ENCODE results near the gene REEP3. TPM values are rescaled to one million over a fixed set of nuclear protein-coding genes. Genes with fewer than 3 reads are reported as not detected.
"Not testable (repeated sequence)": the region's sequence is repeated elsewhere in the genome, so short reads cannot be mapped to it uniquely, and the experiment has no call there.

Gene REEP3
- total and polyA plus RNA-seq, 2 experiments from 2014 or later = 44.2 to 49.2 TPM

- H3K4me3 ChIP-seq = no peak overlapping the region
- no peaks in the 10 kb centered on the region for H3K9me3 ChIP-seq (ENCODE audit: low read depth)
- DNase-seq (ENCODE audit: low read depth in 1 of 2, low spot score in 1 of 2) = peak in 1 of 2 donors; percentile 48
- H3K27ac ChIP-seq = no peak overlapping the region
- no peaks in the 10 kb centered on the region for H3K27me3 ChIP-seq
- no peaks in the 10 kb centered on the region for H3K36me3 ChIP-seq
- H3K4me1 ChIP-seq (ENCODE audit: low read depth) = peaks cover 31% of the 10 kb centered on the region
- no peak for TF ChIP-seq CTCF (IDR thresholded peaks at IDR 0.05; ENCODE audit: low read depth, low read length)
Observed at GRCh38 chr10:63481815-63482421, 39.3 kb upstream of the REEP3 start.

- Histone ChIP-seq H3K4me1 (ENCODE audit: low read depth) (peaks cover 18% of the 10 kb centered on the region), H3K9me3 (ENCODE audit: low read depth) (no peaks in the 10 kb centered on the region), H3K36me3 (no peaks in the 10 kb centered on the region)
Observed at GRCh38 chr10:63483983-63484382, 37.2 kb upstream of the REEP3 start.

GRCh38 chr10:63487990-63488389, 33.2 kb upstream of the REEP3 start:
- Histone ChIP-seq H3K27ac (no peak overlapping the region), H3K36me3 (no peaks in the 10 kb centered on the region), H3K27me3 (no peaks in the 10 kb centered on the region), H3K4me3 (no peak overlapping the region), H3K4me1 (ENCODE audit: low read depth) (peaks cover 27% of the 10 kb centered on the region), H3K9me3 (ENCODE audit: low read depth) (no peaks in the 10 kb centered on the region)
- TF ChIP-seq CTCF (IDR thresholded peaks at IDR 0.05; ENCODE audit: low read depth, low read length) = no peak
- DNase-seq (ENCODE audit: low read depth in 1 of 2, low spot score in 1 of 2) = no peak

More at GRCh38 chr10:63483983-63484382, 37.2 kb upstream of the REEP3 start:
- Histone ChIP-seq H3K4me3 (no peak overlapping the region), H3K27me3 (no peaks in the 10 kb centered on the region), H3K27ac (no peak overlapping the region)
- no peak for TF ChIP-seq CTCF (IDR thresholded peaks at IDR 0.05; ENCODE audit: low read depth, low read length)
- no peak for DNase-seq (ENCODE audit: low read depth in 1 of 2, low spot score in 1 of 2)

GRCh38 chr10:63489838-63490237, 31.4 kb upstream of the REEP3 start:
- no peak for TF ChIP-seq CTCF (IDR thresholded peaks at IDR 0.05; ENCODE audit: low read depth, low read length)
- H3K27me3 ChIP-seq = no peaks in the 10 kb centered on the region
- H3K27ac ChIP-seq = no peak overlapping the region
- no peaks in the 10 kb centered on the region for H3K36me3 ChIP-seq
- no peak for DNase-seq (ENCODE audit: low read depth in 1 of 2, low spot score in 1 of 2)
- H3K9me3 ChIP-seq (ENCODE audit: low read depth) = no peaks in the 10 kb centered on the region
- H3K4me1 ChIP-seq (ENCODE audit: low read depth) = peaks cover 20% of the 10 kb centered on the region
- no peak overlapping the region for H3K4me3 ChIP-seq

GRCh38 chr10:63491588-63492316, 29.4 kb upstream of the REEP3 start:
- Histone ChIP-seq H3K4me1 (ENCODE audit: low read depth) (peaks cover 13% of the 10 kb centered on the region), H3K4me3 (no peak overlapping the region), H3K36me3 (no peaks in the 10 kb centered on the region), H3K27ac (peak overlapping the region; percentile 83), H3K9me3 (ENCODE audit: low read depth) (no peaks in the 10 kb centered on the region), H3K27me3 (no peaks in the 10 kb centered on the region)
- TF ChIP-seq CTCF (IDR thresholded peaks at IDR 0.05; ENCODE audit: low read depth, low read length) = no peak
- peak; percentile 28 to 97 for DNase-seq (ENCODE audit: low read depth in 1 of 2, low spot score in 1 of 2)

- H3K27ac ChIP-seq = peak overlapping the region; percentile 83
Observed at GRCh38 chr10:63492317-63492690, 28.9 kb upstream of the REEP3 start.

More at GRCh38 chr10:63492317-63492690, 28.9 kb upstream of the REEP3 start:
- H3K36me3 ChIP-seq; H3K9me3 ChIP-seq (ENCODE audit: low read depth); H3K4me3 ChIP-seq; H3K27me3 ChIP-seq; H3K4me1 ChIP-seq (ENCODE audit: low read depth): not testable (repeated sequence)
- DNase-seq (ENCODE audit: low read depth in 1 of 2, low spot score in 1 of 2) = peak in 1 of 2 donors; percentile 15
